Neural cell (in vitro differentiated cells): ENCODE results near the gene PLA2G2E. TPM values are rescaled to one million over a fixed set of nuclear protein-coding genes. Genes with fewer than 3 reads are reported as not detected.

Experiments used
- H2AFZ ChIP-seq: fragments of 200-600, 300-800 bp; sonication (generic), shearing (Covaris generic); 2 replicates; pipeline ENCODE4 v1.6.0; 2014; ENCODE audit warnings: low read depth, mild to moderate bottlenecking, antibody characterized with exemption, low read length, moderate library complexity
- H3F3A ChIP-seq: fragments of 200-600 bp; shearing (Covaris generic); 2 replicates; pipeline ENCODE4 v1.6.1; 2016; ENCODE audit warnings: mild to moderate bottlenecking, moderate library complexity, mixed read lengths, antibody characterized with exemption, low read length; ENCODE audit not compliant: insufficient read depth, poor library complexity, severe bottlenecking
- H3K27ac ChIP-seq: fragments of 200-600, 300-800 bp; sonication (generic), shearing (Covaris generic); 2 replicates; pipeline ENCODE4 v1.5.1; 2014; ENCODE audit warnings: mild to moderate bottlenecking, low read length, moderate library complexity
- H3K27me3 ChIP-seq: fragments of 300-800, 200-600 bp; sonication (generic), shearing (Covaris generic); 2 replicates; pipeline ENCODE4 v1.6.0; 2014; ENCODE audit warnings: mild to moderate bottlenecking, low read depth, low read length, moderate library complexity; ENCODE audit not compliant: insufficient read depth
- H3K36me3 ChIP-seq: fragments of 300-800, 200-600 bp; sonication (generic), shearing (Covaris generic); 2 replicates; pipeline ENCODE4 v1.5.1; 2014; ENCODE audit warnings: mild to moderate bottlenecking, antibody characterized with exemption, low read length, moderate library complexity; ENCODE audit not compliant: insufficient read depth
- H3K4me2 ChIP-seq: fragments of 300-800, 200-600 bp; sonication (generic), shearing (Covaris generic); 2 replicates; pipeline ENCODE4 v1.6.0; 2014; ENCODE audit warnings: mild to moderate bottlenecking, low read length
- H3K4me3 ChIP-seq: fragments of 300-800, 200-600 bp; sonication (generic), shearing (Covaris generic); 2 replicates; pipeline ENCODE4 v1.5.1; 2014; ENCODE audit warnings: mild to moderate bottlenecking, low read length, moderate library complexity
- H3K79me2 ChIP-seq: fragments of 200-600 bp; shearing (Covaris generic); replicated peaks from 2 replicates; pipeline ENCODE4 v1.6.0; 2014; ENCODE audit warnings: mild to moderate bottlenecking, low read length, moderate library complexity; ENCODE audit not compliant: insufficient read depth
- H3K9ac ChIP-seq: fragments of 300-800, 200-600 bp; sonication (generic), shearing (Covaris generic); 2 replicates; pipeline ENCODE4 v1.6.1; 2016; ENCODE audit warnings: mild to moderate bottlenecking, low read length, mixed read lengths
- H3K9me2 ChIP-seq: fragments of 200-600 bp; shearing (Covaris generic); 2 replicates; pipeline ENCODE4 v1.6.1; 2016; ENCODE audit warnings: mild to moderate bottlenecking, low read length, mixed read lengths; ENCODE audit not compliant: insufficient read depth
- H3K9me3 ChIP-seq: fragments of 200-600, 300-800 bp; sonication (generic), shearing (Covaris generic); 2 replicates; pipeline ENCODE4 v1.6.1; 2016; ENCODE audit warnings: mild to moderate bottlenecking, mixed run types, low read length, moderate library complexity, mixed read lengths
- H4K20me1 ChIP-seq: fragments of 200-600 bp; shearing (Covaris generic); 2 replicates; pipeline ENCODE4 v1.6.1; 2016; ENCODE audit warnings: mild to moderate bottlenecking, mixed run types; ENCODE audit not compliant: insufficient read depth
- CTCF ChIP-seq: fragments of 450-650 bp; IDR thresholded peaks from 2 replicates; pipeline ENCODE4 v1.5.1; 2014; ENCODE audit warnings: antibody characterized with exemption, mild to moderate bottlenecking, moderate library complexity; ENCODE audit not compliant: poor library complexity, severe bottlenecking
- EP300 ChIP-seq: fragments of 450-650 bp; conservative IDR thresholded peaks from 2 replicates; pipeline ENCODE4 v1.6.1; 2014; ENCODE audit warnings: antibody characterized with exemption, mild to moderate bottlenecking, moderate library complexity; ENCODE audit not compliant: poor library complexity, severe bottlenecking
- EZH2 ChIP-seq: fragments of 200-600, 300-800 bp; shearing (Covaris generic), sonication (generic); IDR thresholded peaks from 2 replicates; pipeline ENCODE4 v1.6.1; 2014; ENCODE audit warnings: antibody characterized with exemption, low read length, borderline replicate concordance, mild to moderate bottlenecking; ENCODE audit not compliant: insufficient read depth, poor library complexity, severe bottlenecking
- MXI1 ChIP-seq: fragments of 450-650 bp; conservative IDR thresholded peaks from 2 replicates; pipeline ENCODE4 v1.6.1; 2014; ENCODE audit warnings: antibody characterized with exemption, mild to moderate bottlenecking; ENCODE audit not compliant: poor library complexity, severe bottlenecking
- POLR2AphosphoS5 ChIP-seq: IDR thresholded peaks from 2 replicates; pipeline ENCODE4 v1.6.1; 2012
- RAD21 ChIP-seq: fragments of 450-650 bp; conservative IDR thresholded peaks from 2 replicates; pipeline ENCODE4 v1.6.1; 2014; ENCODE audit warnings: antibody characterized with exemption, mild to moderate bottlenecking, moderate library complexity
- REST ChIP-seq: IDR thresholded peaks from 2 replicates; pipeline ENCODE4 v1.6.1; 2012; ENCODE audit warnings: borderline replicate concordance
- SMC3 ChIP-seq: fragments of 450-650 bp; conservative IDR thresholded peaks from 2 replicates; pipeline ENCODE4 v1.6.1; 2014; ENCODE audit warnings: antibody characterized with exemption, mild to moderate bottlenecking, moderate library complexity; ENCODE audit not compliant: poor library complexity
- TAF1 ChIP-seq: IDR thresholded peaks from 2 replicates; pipeline ENCODE4 v1.6.1; 2012; ENCODE audit warnings: low read depth
- polyA plus RNA-seq: library from polyadenylated mRNA; depleted of rRNA; stranded (reverse); fragments of >200 nt; gene quantifications from 2 replicates; pipeline ENCODE4 v1.2.3, GENCODE V29; 2014

PLA2G2E gene
- polyA plus RNA-seq, 1 donor from 2014 or later, result not detected

GRCh38 chr1:19879661-19880060, 43.8 kb downstream of the PLA2G2E start:
- TF ChIP-seq RAD21, result no peak
- TF ChIP-seq TAF1, result no peak
- TF ChIP-seq MXI1, result no peak
- TF ChIP-seq POLR2AphosphoS5, result no peak
- no peak for TF ChIP-seq CTCF
- TF ChIP-seq EP300, result no peak
- no peak for TF ChIP-seq EZH2
- no peak for TF ChIP-seq SMC3
- no peak for TF ChIP-seq REST
- Histone ChIP-seq H3F3A (no peaks in the 10 kb centered on the region), H2AFZ (no peak overlapping the region), H3K4me2 (no peak overlapping the region), H3K36me3 (no peaks in the 10 kb centered on the region), H3K9me3 (no peaks in the 10 kb centered on the region), H4K20me1 (peaks cover 3% of the 10 kb centered on the region), H3K4me3 (no peak overlapping the region), H3K27ac (no peak overlapping the region), H3K9ac (no peak overlapping the region), H3K9me2 (no peaks in the 10 kb centered on the region), H3K27me3 (no peaks in the 10 kb centered on the region), H3K79me2 (peaks cover 20% of the 10 kb centered on the region)

- Histone ChIP-seq H3K36me3 (no peaks in the 10 kb centered on the region), H3K4me3 (no peak overlapping the region), H2AFZ (no peak overlapping the region), H3F3A (no peaks in the 10 kb centered on the region), H3K9me2 (no peaks in the 10 kb centered on the region), H3K79me2 (peaks cover 16% of the 10 kb centered on the region), H3K9ac (no peak overlapping the region), H3K4me2 (no peak overlapping the region), H4K20me1 (peaks cover 3% of the 10 kb centered on the region), H3K9me3 (no peaks in the 10 kb centered on the region), H3K27ac (no peak overlapping the region), H3K27me3 (no peaks in the 10 kb centered on the region)
- no peak for TF ChIP-seq POLR2AphosphoS5
- TF ChIP-seq MXI1, result no peak
- no peak for TF ChIP-seq RAD21
- TF ChIP-seq EZH2, result no peak
- TF ChIP-seq REST, result no peak
- no peak for TF ChIP-seq TAF1
- no peak for TF ChIP-seq SMC3
- TF ChIP-seq EP300, result no peak
- TF ChIP-seq CTCF, result no peak
Observed at GRCh38 chr1:19879227-19879626, 44.2 kb downstream of the PLA2G2E start.
